Activated CD8-positive, alpha-beta memory T cell treated with anti-CD3 and anti-CD28 coated beads, Interleukin-2, amount 50 U/mL, for 24 hours (primary cell): ENCODE data around the gene ELMO3.

ENCODE experiments used
- DNase-seq: peaks from one replicate; pipeline ENCODE4 v3.0.0-alpha.2; 2020; ENCODE audit errors: extremely low read depth

The ELMO3 gene

GRCh38 chr16:67223992-67224391 is 25.1 kb downstream of the ELMO3 start:
- DNase-seq, result no peak

DNA sequence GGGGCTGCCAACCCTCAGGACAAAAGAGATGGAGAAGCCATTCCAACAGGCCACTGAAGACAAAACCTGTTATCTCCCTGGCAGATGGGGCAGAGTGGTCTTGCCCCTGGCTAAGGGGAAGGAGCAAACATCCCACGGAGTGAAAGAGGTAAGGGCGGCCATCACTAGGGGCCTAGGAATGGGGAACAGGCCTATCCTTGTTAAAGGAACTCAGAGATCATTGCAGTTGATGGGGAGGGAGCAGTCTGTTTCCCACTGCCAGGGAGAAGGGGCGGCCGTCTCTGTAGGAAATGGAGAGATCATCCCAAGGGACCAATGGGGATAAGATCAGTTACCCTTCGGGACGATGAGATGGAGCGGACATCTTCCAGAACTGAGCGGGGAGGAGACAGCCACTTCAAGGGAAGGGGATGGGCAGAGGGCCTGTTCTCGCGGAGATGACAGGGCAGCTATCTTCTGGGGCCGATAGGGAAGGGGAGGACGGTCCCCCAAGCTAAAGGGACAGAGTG is 27.4 kb downstream of the ELMO3 start:
- DNase-seq, result no peak

- peak; percentile 98 for DNase-seq
These were observed 28.1 kb downstream of the ELMO3 start, which contains the start of gene TMEM208 for GRCh38 chr16:67226804-67227566. TSS of gene TMEM208 (plus strand) at chr16:67227130. CDS start at chr16:67227219, 89 bp downstream.

DNA sequence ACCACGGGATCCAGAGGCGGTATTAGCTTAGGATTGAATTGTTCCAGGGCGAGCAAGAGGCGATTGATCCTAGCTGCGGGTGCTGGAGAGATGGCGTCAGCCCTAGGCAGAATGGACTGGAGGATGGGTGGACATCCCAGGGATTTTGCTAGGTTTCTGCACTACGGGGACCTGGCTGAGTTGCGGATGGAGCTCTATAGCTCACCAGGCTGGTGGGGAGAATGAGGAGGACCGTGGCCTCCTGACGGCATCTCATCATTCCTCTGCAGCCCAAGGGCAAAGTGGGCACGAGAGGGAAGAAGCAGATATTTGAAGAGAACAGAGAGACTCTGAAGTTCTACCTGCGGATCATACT is 28.6 kb downstream of the ELMO3 start:
- DNase-seq, result no peak

DNA sequence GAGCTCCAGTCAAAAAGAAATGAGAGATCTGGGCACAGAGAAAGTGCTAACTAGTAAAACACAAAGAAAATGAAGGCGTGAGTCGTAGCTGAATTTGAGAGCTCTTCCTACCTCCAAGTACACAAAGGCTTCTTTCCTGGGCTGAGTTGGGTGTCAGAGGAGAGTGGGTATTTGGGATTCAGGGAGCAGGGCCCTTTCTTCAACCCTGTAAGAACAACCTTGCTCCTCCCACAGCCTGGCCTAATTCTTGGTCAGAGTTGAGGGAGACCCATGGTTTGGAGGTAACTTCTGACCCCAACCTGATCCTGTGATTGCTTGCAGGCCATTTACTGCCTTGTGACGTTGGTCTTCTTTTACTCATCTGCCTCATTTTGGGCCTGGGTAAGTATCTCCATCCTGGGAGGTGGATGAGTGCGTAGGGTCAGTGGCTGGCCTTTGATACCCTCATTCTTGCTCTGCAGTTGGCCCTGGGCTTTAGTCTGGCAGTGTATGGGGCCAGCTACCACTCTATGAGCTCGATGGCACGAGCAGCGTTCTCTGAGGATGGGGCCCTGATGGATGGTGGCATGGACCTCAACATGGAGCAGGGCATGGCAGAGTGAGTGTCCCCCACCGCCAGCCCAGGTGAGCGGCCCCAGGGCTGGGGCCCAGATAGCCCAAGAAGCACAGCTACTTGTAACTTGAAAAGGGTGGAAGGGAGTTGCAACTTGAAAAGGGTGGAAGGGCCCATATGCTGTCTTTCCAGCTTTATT is 29.3 kb downstream of the ELMO3 start:
- no peak for DNase-seq

GRCh38 chr16:67228905-67229304 is 30.0 kb downstream of the ELMO3 start:
- DNase-seq, result no peak

DNA sequence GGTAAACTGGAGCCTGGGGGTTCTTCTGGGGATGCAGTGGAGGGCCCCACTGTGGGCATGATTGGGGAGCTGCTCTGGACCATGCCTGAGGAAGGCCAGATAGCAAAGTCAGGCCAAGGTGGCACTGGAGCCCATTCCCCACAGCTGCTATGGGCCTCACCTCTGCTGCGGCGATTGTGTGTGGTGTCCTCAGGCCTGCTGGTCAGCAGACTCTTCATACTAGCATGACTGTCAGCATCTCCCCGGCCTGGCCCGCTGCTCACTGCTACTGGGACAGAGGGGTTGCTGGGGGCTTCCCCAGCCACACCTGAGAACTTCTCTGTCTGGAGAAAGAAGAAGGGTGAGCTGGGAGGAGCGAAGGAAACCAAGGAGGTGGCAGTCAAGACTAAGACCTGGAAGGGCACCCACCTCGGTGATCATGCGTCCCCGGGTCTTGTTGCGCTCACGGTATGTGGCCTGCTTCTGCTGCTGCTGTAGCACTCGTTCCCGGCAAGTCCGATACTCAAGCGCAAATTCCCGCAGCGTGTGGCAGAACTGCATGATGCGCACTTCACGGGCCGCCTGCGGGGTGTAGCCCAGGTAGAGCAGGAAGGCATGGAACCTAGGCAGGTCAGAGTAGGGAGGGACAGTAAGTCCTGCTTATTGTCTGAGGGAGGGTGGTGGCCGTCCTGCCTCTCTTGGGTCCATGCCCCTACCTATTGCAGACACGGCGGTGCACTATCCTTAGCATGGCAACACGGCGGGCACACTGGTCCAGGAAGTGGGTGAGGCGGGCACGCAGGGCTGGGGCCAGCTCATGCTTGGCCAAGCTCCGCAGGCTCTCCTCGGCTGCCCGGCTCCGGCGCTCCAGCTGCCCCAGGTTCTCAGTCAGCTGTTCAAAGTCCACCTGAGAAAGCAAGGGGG is 31.2 kb downstream of the ELMO3 start:
- no peak for DNase-seq

GRCh38 chr16:67230809-67231660 is 32.1 kb downstream of the ELMO3 start:
- DNase-seq, result no peak

DNA sequence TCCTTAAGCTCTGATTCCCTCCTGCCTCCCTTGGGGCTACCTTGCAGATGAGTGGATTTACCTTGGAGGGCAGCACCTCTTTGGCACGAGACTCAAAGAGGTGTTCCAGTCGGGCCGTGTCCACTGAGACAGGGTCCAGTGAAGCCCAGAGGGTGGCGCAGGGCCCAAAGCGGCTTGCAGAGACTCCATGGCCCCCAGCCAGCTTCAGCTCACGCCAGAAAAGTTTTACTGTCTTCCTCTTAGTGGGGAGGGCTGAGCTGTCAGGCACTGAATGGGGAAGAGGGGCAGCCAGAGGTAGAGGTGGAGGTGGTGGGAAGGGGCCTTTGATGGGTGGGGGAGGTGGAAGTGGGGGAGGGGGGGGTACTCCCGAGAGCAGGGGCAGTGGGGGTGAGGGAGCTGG is 34.7 kb downstream of the ELMO3 start:
- no peak for DNase-seq

DNA sequence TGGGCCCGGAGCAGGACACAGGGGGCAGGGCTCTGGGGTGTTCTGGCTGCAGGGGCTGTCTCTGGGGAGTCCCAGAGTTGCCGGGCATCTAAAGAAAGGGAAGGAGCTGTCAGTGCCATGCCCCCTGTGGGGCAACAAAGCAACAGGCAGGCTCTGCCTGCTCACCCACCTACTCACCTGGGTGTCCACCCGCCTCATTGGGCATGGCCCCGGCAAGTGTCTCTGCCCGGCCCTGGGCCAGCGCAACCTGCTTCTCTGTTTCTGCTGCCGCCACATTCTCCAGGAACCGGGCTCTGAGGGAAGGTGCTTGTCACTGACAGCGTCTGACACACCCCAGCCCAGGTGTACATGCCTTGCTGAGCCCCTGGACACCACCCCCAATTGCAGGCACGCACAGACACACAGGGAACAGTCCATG is 35.3 kb downstream of the ELMO3 start:
- DNase-seq, result no peak

GRCh38 chr16:67235816-67236562 is 37.1 kb downstream of the ELMO3 start:
- no peak for DNase-seq

DNA sequence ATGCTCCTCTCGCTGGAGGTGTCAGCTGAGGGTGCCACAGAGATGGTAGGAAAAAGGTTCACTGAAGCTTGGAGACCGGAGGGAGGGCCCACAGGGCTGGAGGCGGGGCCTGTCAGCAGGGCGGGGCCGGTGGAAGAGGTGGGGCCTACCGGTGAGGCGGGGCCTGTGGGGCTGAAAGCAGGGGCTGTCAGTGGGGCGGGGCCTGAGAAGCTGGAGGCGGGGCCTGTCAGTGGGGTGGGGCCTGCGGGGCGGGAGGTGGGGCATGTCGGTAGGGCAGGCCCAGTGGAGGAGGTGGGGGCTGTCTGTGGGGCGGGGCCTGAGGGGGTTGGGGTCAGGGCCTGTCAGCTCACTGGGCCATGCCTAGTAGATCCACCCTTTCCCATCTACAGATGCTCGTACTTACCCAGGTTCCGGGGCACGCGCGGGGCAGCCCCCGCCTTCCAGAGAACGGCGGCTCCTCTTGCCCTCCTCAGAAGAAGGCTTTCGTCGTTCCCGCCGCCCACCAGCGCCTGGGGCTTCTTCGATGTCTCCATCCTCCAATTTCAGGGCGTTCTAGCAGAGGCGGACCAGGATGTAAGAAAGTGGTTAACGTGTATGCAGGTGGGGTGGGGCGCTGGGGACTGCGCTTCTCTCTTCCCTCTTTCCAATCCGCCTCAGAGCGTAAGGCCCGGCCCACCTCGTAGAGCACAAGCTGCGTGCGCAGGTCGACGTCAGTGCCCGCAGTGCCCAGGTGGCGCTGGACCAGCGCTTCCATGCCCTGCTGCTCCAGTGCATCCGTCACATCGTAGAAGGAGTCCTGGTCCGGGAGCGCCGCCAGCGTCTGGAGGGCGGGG is 37.8 kb downstream of the ELMO3 start:
- DNase-seq, result no peak

DNA sequence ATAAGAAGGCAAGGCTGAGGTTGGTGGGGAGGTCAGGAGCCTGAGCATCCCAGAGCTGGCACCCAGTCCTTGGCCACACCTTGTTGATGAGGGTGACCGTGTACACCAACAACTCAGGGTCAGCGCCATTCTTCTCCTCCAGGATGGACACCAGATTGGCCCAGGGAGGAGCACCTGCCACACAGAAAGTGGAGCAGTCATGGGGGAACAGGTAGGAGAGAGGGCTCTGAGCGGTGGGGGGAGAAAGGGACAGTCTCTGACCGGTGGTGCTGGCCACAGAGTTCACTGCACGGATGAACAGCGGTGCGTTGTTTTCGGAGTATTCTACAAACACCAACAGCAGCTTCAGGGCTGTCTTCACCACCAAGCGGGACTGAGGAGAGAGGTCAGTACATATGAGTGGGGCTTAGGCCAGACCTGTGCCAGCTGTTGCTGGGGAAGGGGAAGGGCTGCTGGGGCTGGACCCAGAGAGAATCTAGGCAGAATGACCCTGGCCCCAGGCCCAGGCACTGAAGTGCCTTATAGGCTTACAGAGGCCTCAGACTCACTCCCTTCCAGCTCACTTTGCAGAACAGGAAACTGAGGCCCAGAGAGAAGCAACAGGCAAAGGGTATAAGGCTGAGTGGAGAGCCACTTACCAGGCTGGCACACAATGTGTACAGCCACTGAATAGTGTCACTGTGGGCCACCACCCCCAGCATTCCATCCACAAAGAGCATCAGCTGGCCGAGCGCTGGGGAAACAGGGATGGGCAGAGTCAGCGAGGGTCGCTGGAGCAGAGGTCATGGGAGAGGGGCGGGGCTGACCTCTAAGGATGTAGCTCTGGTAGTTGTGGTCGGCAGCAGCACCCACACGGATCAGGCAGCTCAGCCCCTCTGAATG is 38.7 kb downstream of the ELMO3 start:
- no peak for DNase-seq

- DNase-seq, result no peak
These were observed 39.3 kb downstream of the ELMO3 start for GRCh38 chr16:67238278-67238575.

DNA sequence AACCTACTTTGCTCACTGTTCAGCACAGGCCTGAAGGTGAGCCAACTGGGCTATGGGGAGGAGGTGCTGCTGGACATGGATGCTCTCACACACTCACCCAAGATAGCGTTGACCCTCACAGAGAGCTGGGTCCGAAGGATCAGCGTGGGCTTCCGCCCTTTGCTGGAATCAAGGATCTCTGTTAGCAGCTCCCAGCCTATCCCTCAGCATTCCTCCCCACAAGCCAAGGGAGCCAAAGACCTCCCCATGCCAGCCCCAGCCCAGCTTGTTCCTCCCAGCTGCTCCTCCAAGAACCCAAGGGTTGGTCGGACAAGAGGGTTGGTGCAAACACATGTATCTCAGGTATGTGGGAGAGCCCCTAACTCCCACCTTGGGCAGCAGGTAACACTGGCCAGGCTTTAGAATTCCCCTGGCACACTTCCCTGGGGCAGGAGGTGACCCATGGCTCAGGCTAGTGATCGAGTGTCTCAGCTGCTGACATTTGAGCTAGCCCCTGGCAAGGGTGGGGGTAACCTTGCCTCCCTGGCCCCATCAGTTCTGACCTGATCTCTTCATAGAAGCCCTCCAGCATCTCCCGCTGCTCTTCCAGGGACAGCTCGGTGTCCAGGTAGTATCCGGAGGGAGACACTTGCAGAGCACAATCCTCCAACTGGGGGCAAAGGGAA is 40.0 kb downstream of the ELMO3 start:
- no peak for DNase-seq

- no peak for DNase-seq
These were observed 41.6 kb downstream of the ELMO3 start for GRCh38 chr16:67240506-67240905.

DNA sequence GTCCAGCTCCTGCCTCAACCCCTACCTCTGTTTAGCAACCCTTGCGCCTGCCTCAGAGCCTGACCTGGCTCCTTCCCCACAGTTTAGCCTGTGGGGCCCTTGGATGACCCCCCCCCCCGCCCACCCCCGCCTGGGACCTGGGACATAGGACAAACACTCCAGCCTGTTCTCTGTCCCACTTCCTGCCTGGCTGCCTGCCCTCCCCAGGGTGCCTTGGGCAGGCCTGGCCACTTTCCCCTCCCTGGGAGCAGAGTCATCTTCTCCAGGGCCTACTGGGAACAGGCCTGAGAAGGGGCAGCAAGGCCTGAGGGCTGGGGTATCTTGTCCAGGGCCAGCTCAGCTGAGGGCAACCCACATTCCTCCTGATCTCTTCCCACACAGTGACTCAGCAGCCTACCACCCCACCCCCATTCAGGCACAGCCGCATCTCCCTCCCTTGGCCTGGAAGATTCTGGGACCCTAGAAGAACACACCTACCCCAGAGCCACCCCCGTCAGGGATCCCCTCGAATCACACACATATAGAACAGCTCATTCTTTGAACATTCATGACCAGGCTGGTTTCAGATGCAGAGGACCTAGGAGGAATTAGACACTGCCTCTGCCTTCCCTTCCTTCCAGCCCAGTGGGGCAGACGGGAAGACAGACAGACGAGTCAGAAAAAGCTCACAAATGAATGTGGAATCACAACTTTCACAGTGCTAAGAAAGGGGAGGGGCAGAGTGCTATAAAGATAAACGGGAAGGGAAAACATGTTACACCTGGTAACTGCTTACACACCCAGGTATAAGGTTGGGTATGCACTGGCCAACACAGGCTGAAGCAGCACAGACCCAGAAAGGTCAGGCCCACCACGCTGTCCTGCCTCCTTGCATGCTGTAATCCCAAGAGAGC is 42.3 kb downstream of the ELMO3 start:
- no peak for DNase-seq
